ENCODE data around the gene WIPI1. TPM values are rescaled to one million over a fixed set of nuclear protein-coding genes. Genes with fewer than 3 reads are reported as not detected.

Gene WIPI1
- total RNA-seq, 1 experiment from 2014 or later: 19.8 TPM

DNA sequence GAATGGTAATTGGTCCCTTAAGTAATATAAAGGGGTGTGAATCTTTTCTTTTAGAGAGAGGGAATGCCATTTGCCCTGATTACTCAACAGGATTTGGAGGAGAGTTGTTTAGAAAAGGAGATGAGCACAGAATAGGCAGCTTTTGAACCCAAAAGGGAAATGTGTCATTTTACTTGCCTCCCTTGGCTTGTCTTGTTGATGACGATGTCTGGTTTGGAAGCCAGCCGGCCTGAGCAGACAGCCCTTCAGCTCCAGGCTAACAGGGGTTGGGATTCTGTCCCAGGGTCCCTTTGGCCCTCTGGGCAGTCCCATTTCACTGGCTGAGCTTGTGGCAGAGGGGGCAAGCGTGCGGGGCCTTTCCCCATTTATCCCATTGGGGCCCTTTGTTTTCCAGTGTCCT lies 32.6 kb upstream of the WIPI1 start:
- POLR2A ChIA-PET: no interaction called here
- BruUV-seq (replicated peaks): no TSS peak

DNA sequence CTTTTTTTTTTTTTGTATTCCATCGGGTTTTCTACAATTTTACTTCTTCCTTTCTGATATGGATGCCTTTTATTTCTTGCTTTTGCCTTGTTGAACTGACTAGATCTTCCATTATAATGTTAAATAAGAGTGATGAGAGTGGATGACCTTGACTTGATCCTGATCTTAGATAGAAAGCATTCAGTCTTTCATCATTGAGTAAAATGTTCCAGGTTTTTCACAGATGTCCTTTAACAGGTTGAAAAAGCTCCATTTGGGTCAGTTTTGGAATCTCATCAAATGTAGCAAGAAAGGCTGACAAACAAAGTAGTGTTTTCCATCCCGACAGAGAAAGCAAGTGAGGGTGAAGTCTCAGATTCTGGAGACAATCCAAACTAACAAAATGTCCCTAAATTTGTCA lies 27.2 kb upstream of the WIPI1 start:
- intact Hi-C loops (cut with micrococcal nuclease; ENCODE audit: unreplicated experiment): no loop called here
- Histone ChIP-seq H3K27me3 (ENCODE audit: control insufficient read depth, insufficient read depth, low read length) (peaks cover 13% of the 10 kb centered on the region), H3K27ac (ENCODE audit: low read length) (no peak overlapping the region), H3K4me3 (ENCODE audit: low read depth in 2 of 2, low read length in 2 of 2) (no peak overlapping the region), H3K36me3 (ENCODE audit: control insufficient read depth, insufficient read depth, low read length) (no peaks in the 10 kb centered on the region), H3K9me3 (ENCODE audit: control insufficient read depth, insufficient read depth, low read depth, low read length) (no peaks in the 10 kb centered on the region), H3K4me1 (ENCODE audit: control insufficient read depth, insufficient read depth, low read length) (no peaks in the 10 kb centered on the region)
- POLR2A ChIA-PET: no interaction called here
- BruUV-seq (replicated peaks): no TSS peak
- ATAC-seq (no peak), DNase-seq (ENCODE audit: low read depth, low spot score) (no peak)
- in situ Hi-C loops (cut with HindIII; ENCODE audit: low pct_unique_long_range_greater_than_20kb, low sequenced_read_pairs): no loop called here
- CTCF ChIA-PET: no interaction called here
- no peak for TF ChIP-seq SIN3A (IDR thresholded peaks at IDR 0.05; ENCODE audit: borderline replicate concordance, insufficient read depth, low read depth, low read length)
- TF ChIP-seq, protein P1, sequence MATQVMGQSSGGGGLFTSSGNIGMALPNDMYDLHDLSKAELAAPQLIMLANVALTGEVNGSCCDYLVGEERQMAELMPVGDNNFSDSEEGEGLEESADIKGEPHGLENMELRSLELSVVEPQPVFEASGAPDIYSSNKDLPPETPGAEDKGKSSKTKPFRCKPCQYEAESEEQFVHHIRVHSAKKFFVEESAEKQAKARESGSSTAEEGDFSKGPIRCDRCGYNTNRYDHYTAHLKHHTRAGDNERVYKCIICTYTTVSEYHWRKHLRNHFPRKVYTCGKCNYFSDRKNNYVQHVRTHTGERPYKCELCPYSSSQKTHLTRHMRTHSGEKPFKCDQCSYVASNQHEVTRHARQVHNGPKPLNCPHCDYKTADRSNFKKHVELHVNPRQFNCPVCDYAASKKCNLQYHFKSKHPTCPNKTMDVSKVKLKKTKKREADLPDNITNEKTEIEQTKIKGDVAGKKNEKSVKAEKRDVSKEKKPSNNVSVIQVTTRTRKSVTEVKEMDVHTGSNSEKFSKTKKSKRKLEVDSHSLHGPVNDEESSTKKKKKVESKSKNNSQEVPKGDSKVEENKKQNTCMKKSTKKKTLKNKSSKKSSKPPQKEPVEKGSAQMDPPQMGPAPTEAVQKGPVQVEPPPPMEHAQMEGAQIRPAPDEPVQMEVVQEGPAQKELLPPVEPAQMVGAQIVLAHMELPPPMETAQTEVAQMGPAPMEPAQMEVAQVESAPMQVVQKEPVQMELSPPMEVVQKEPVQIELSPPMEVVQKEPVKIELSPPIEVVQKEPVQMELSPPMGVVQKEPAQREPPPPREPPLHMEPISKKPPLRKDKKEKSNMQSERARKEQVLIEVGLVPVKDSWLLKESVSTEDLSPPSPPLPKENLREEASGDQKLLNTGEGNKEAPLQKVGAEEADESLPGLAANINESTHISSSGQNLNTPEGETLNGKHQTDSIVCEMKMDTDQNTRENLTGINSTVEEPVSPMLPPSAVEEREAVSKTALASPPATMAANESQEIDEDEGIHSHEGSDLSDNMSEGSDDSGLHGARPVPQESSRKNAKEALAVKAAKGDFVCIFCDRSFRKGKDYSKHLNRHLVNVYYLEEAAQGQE (IDR thresholded peaks at IDR 0.05; ENCODE audit: insufficient read depth in 1 of 2, low read depth in 2 of 2, low read length in 1 of 2): no peak
- TF ChIP-seq, protein P2, sequence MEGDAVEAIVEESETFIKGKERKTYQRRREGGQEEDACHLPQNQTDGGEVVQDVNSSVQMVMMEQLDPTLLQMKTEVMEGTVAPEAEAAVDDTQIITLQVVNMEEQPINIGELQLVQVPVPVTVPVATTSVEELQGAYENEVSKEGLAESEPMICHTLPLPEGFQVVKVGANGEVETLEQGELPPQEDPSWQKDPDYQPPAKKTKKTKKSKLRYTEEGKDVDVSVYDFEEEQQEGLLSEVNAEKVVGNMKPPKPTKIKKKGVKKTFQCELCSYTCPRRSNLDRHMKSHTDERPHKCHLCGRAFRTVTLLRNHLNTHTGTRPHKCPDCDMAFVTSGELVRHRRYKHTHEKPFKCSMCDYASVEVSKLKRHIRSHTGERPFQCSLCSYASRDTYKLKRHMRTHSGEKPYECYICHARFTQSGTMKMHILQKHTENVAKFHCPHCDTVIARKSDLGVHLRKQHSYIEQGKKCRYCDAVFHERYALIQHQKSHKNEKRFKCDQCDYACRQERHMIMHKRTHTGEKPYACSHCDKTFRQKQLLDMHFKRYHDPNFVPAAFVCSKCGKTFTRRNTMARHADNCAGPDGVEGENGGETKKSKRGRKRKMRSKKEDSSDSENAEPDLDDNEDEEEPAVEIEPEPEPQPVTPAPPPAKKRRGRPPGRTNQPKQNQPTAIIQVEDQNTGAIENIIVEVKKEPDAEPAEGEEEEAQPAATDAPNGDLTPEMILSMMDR (IDR thresholded peaks at IDR 0.05): no peak
- TF ChIP-seq POLR2AphosphoS5 (IDR thresholded peaks at IDR 0.05; ENCODE audit: low read depth, low read length): no peak

More for the DNA sequence above, 32.6 kb upstream of the WIPI1 start:
- TF ChIP-seq, protein P2 (IDR thresholded peaks at IDR 0.05): no peak
- TF ChIP-seq SIN3A (IDR thresholded peaks at IDR 0.05; ENCODE audit: borderline replicate concordance, insufficient read depth, low read depth, low read length) (no peak), POLR2AphosphoS5 (IDR thresholded peaks at IDR 0.05; ENCODE audit: low read depth, low read length) (no peak), TCF7L2 (IDR thresholded peaks at IDR 0.05; ENCODE audit: low read depth, low read length) (no peak)
- TF ChIP-seq, protein P1 (IDR thresholded peaks at IDR 0.05; ENCODE audit: insufficient read depth in 1 of 2, low read depth in 2 of 2, low read length in 1 of 2): no peak
- in situ Hi-C loops (cut with HindIII; ENCODE audit: low pct_unique_long_range_greater_than_20kb, low sequenced_read_pairs) (no loop called here), intact Hi-C loops (cut with micrococcal nuclease; ENCODE audit: unreplicated experiment) (no loop called here)
- H3K4me1 ChIP-seq (ENCODE audit: control insufficient read depth, insufficient read depth, low read length): no peaks in the 10 kb centered on the region
- CTCF ChIA-PET: no interaction called here
- no peaks in the 10 kb centered on the region for H3K9me3 ChIP-seq (ENCODE audit: control insufficient read depth, insufficient read depth, low read depth, low read length)
- H3K27ac ChIP-seq (ENCODE audit: low read length): no peak overlapping the region
- peaks cover under 1% of the 10 kb centered on the region; the same call in 1 of the 2 replicates for H3K27me3 ChIP-seq (ENCODE audit: control insufficient read depth, insufficient read depth, low read length)
- H3K36me3 ChIP-seq (ENCODE audit: control insufficient read depth, insufficient read depth, low read length): no peaks in the 10 kb centered on the region
- DNase-seq (ENCODE audit: low read depth, low spot score) (no peak), ATAC-seq (no peak)
- H3K4me3 ChIP-seq (ENCODE audit: low read depth in 2 of 2, low read length in 2 of 2): no peak overlapping the region

All from Panc1 (cell line).